OCI-LY3 (cell line): Measurements from ENCODE around the gene HACD1.

Experiments
- EZH2phosphoT487 ChIP-seq: fragments of 200-600 bp; shearing (Covaris generic); IDR thresholded peaks from 2 replicates; pipeline ENCODE4 v1.6.1; 2018; ENCODE audit warnings: antibody characterized with exemption, mixed run types, low read depth
- TF ChIP-seq, protein P1 (sequence below): fragments of 200-600, 300-600 bp; sonication (generic); IDR thresholded peaks from 2 replicates; pipeline ENCODE4 v1.5.1; 2014; ENCODE audit warnings: antibody characterized with exemption, low read length, low read depth

DNA sequence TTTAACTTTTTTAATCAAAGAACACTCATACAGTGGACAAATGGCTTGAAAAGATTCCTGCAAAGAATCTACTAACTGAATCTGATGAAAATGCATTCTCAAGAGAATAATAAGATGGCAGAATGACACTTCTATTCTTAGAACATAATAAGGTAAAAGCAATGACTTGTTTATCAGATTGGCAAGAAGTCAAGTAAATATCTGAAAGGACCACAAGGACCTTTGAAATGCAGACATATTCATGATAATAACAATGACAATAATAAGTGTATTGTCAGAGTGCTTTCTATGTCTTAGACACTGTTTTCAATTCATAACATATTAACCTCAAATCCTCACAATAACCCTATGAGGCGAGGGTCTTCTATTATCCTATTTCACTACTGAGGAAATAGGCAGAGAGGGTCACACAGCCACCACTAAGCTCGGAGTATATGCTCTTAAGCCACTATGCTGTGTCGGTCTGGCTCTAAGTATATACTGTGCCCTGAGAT is 10.6 kb downstream of the HACD1 start:
- TF ChIP-seq, protein P1, sequence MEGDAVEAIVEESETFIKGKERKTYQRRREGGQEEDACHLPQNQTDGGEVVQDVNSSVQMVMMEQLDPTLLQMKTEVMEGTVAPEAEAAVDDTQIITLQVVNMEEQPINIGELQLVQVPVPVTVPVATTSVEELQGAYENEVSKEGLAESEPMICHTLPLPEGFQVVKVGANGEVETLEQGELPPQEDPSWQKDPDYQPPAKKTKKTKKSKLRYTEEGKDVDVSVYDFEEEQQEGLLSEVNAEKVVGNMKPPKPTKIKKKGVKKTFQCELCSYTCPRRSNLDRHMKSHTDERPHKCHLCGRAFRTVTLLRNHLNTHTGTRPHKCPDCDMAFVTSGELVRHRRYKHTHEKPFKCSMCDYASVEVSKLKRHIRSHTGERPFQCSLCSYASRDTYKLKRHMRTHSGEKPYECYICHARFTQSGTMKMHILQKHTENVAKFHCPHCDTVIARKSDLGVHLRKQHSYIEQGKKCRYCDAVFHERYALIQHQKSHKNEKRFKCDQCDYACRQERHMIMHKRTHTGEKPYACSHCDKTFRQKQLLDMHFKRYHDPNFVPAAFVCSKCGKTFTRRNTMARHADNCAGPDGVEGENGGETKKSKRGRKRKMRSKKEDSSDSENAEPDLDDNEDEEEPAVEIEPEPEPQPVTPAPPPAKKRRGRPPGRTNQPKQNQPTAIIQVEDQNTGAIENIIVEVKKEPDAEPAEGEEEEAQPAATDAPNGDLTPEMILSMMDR: no peak
- TF ChIP-seq EZH2phosphoT487: no peak
